Endothelial cell of umbilical vein (primary cell): Measurements from ENCODE around the gene PTPRK. TPM values are rescaled to one million over a fixed set of nuclear protein-coding genes. Genes with fewer than 3 reads are reported as not detected.

Experiments
- BruUV-seq: library from RNA; stranded (reverse); fragments of 400-500 nt; replicated peaks from 2 replicates; lab custom pipeline; 2021; lab: Mats Ljungman, UMichigan
- CTCF ChIA-PET: fragments of 300-600, 350-600 bp; sonication (Branson Sonifier 250); formaldehyde crosslinking; loops from one replicate; lab custom pipeline; 2021; ENCODE audit warnings: antibody characterized with exemption, inconsistent platforms; lab: Charles Lee
- POLR2A ChIA-PET: fragments of 300-600, 350-600 bp; sonication (Branson Sonifier 250); formaldehyde crosslinking; loops from one replicate; lab custom pipeline; 2021; ENCODE audit warnings: antibody characterized with exemption, inconsistent platforms; lab: Charles Lee
- DNase-seq: peaks from one replicate; pipeline ENCODE4 v3.0.0-alpha.2; 2011; ENCODE audit warnings: low read depth, low spot score
- FAIRE-seq: peaks from 2 replicates; lab custom pipeline; 2011; peaks lifted over from hg19 to GRCh38; lab: Jason Lieb, UNC
- H2AFZ ChIP-seq: 2 replicates; pipeline ENCODE4 v1.6.0; 2012; ENCODE audit warnings: low read depth, low read length, control low read depth, inconsistent platforms
- H3K27ac ChIP-seq: 2 replicates; pipeline ENCODE4 v1.5.1; 2011; ENCODE audit warnings: low read depth, mild to moderate bottlenecking, control low read depth, low read length, moderate library complexity; ENCODE audit not compliant: insufficient read depth
- H3K27me3 ChIP-seq, 2 experiments: 2 replicates each; pipeline versions ENCODE4 v1.6.0 to v1.6.1; 2011; ENCODE audit warnings: low read length in 2 of 2, mixed read lengths in 1 of 2; ENCODE audit not compliant: control insufficient read depth in 2 of 2, insufficient read depth in 2 of 2
- H3K36me3 ChIP-seq, 2 experiments: 2 replicates in 1 of 2; 3 replicates in 1 of 2; pipeline ENCODE4 v1.5.1; 2011; ENCODE audit warnings: low read length in 2 of 2, mild to moderate bottlenecking in 1 of 2, moderate library complexity in 1 of 2; ENCODE audit not compliant: control insufficient read depth in 2 of 2, insufficient read depth in 2 of 2; ENCODE audit errors: extremely low read depth in 1 of 2
- H3K4me1 ChIP-seq: 3 replicates; pipeline ENCODE4 v1.5.1; 2011; ENCODE audit warnings: mild to moderate bottlenecking, low read length; ENCODE audit not compliant: control insufficient read depth, insufficient read depth; ENCODE audit errors: extremely low read depth
- H3K4me2 ChIP-seq: 2 replicates; pipeline ENCODE4 v1.6.1; 2011; ENCODE audit warnings: low read length, control low read depth, mixed read lengths; ENCODE audit not compliant: insufficient read depth
- H3K4me3 ChIP-seq, 3 experiments: fragments of 200-600 bp in 1 of 3; sonication (generic), shearing (Covaris generic) in 1 of 3; replicated peaks in 1 of 3; 2 replicates each; pipeline ENCODE4 v1.5.1; 2011 to 2016; ENCODE audit warnings: control low read depth in 3 of 3, low read length in 3 of 3, mild to moderate bottlenecking in 2 of 3, inconsistent platforms in 1 of 3, low read depth in 1 of 3, moderate library complexity in 1 of 3; ENCODE audit not compliant: insufficient read depth in 1 of 3
- H3K79me2 ChIP-seq: 2 replicates; pipeline ENCODE4 v1.6.0; 2012; ENCODE audit warnings: low read length, inconsistent platforms; ENCODE audit not compliant: control insufficient read depth, insufficient read depth
- H3K9ac ChIP-seq: replicated peaks from 2 replicates; pipeline ENCODE3; 2011; ENCODE audit warnings: low read length, control low read depth; ENCODE audit not compliant: insufficient read depth; ENCODE audit errors: extremely low read depth
- H3K9me1 ChIP-seq: replicated peaks from 3 replicates; pipeline ENCODE4 v1.6.0; 2011; ENCODE audit warnings: mild to moderate bottlenecking, low read length; ENCODE audit not compliant: control insufficient read depth, insufficient read depth; ENCODE audit errors: extremely low read depth
- H3K9me3 ChIP-seq: replicated peaks from 2 replicates; pipeline ENCODE4 v1.5.1; 2012; ENCODE audit warnings: low read length, inconsistent platforms; ENCODE audit not compliant: control insufficient read depth, insufficient read depth
- H4K20me1 ChIP-seq: replicated peaks from 2 replicates; pipeline ENCODE3; 2011; ENCODE audit warnings: mild to moderate bottlenecking, low read length; ENCODE audit not compliant: control insufficient read depth, insufficient read depth; ENCODE audit errors: extremely low read depth
- CTCF ChIP-seq, 2 donors: IDR thresholded peaks; 1 replicate in 1 of 2; 2 replicates in 1 of 2; pipeline ENCODE4 v1.5.1; 2011; ENCODE audit warnings: low read length in 2 of 2, mild to moderate bottlenecking in 2 of 2, moderate library complexity in 2 of 2, control low read depth in 1 of 2, inconsistent platforms in 1 of 2, low read depth in 1 of 2; ENCODE audit not compliant: insufficient read depth in 1 of 2; ENCODE audit errors: extremely low read depth in 1 of 2
- EZH2 ChIP-seq: IDR thresholded peaks from 2 replicates; pipeline ENCODE4 v1.6.1; 2012; ENCODE audit warnings: borderline replicate concordance, low read depth, mild to moderate bottlenecking, moderate library complexity, low read length, inconsistent platforms; ENCODE audit not compliant: severe bottlenecking
- FOS ChIP-seq: IDR thresholded peaks from 2 replicates; pipeline ENCODE4 v1.6.1; 2011; ENCODE audit warnings: mild to moderate bottlenecking, low read length, moderate library complexity, borderline replicate concordance; ENCODE audit not compliant: insufficient read depth
- GATA2 ChIP-seq: IDR thresholded peaks from 2 replicates; pipeline ENCODE4 v1.7.0; 2011; ENCODE audit warnings: low read depth, mild to moderate bottlenecking, moderate library complexity, mixed read lengths, low read length; ENCODE audit not compliant: insufficient read length, insufficient read depth
- JUN ChIP-seq: IDR thresholded peaks from 2 replicates; pipeline ENCODE4 v1.6.1; 2011; ENCODE audit warnings: borderline replicate concordance, low read depth; ENCODE audit not compliant: insufficient read length, insufficient read depth
- MAX ChIP-seq: IDR thresholded peaks from 2 replicates; pipeline ENCODE4 v1.6.1; 2011; ENCODE audit not compliant: insufficient read depth, insufficient read length
- MYC ChIP-seq: IDR thresholded peaks from one replicate; pipeline ENCODE4 v1.6.1; 2011; ENCODE audit warnings: mild to moderate bottlenecking, low read depth, low read length
- POLR2A ChIP-seq: IDR thresholded peaks from 2 replicates; pipeline ENCODE4 v1.6.1; 2012; ENCODE audit warnings: low read depth, mild to moderate bottlenecking, control low read depth, low read length
- POLR2AphosphoS5 ChIP-seq: IDR thresholded peaks from 2 replicates; pipeline ENCODE4 v1.6.1; 2012; ENCODE audit warnings: low read depth, mild to moderate bottlenecking, control low read depth, low read length, moderate library complexity; ENCODE audit not compliant: insufficient read depth
- dilution Hi-C: fragments of 300-500 bp; cut with MboI; formaldehyde crosslinking; loops from one replicate; pipeline ENCODE4 v1.15.0; 2019; ENCODE audit warnings: low sequenced_read_pairs; ENCODE audit not compliant: extremely low pct_ligation_motif_present
- intact Hi-C: fragments of 100-400 bp; cut with micrococcal nuclease; formaldehyde crosslinking; loops from one replicate; pipeline ENCODE4 v1.10.0; 2022
- polyA plus RNA-seq, 4 experiments: library from polyadenylated mRNA; depleted of rRNA in 3 of 4; stranded (reverse) in 3 of 4; unstranded in 1 of 4; fragments of >200 nt; gene quantifications; 2 replicates each; pipeline versions ENCODE4 v1.2.1 to v1.2.3, GENCODE V29; 2011 to 2012; ENCODE audit warnings: missing spikeins in 1 of 4
- total RNA-seq: library from RNA; stranded (reverse); gene quantifications from 2 replicates; pipeline ENCODE4 v1.2.3, GENCODE V29; 2021

PTPRK gene
- total and polyA plus RNA-seq, 2 donors (not counting 3 experiments of a cell fraction or from before 2014, with no cell fraction given) = 15.2 to 74.0 TPM

- POLR2A ChIA-PET = no interaction called here
- no peak overlapping the region for H3K27ac ChIP-seq
- no peaks in the 10 kb centered on the region for H3K27me3 ChIP-seq
- TF ChIP-seq CTCF (IDR thresholded peaks at IDR 0.05; ENCODE audit: extremely low read depth in 1 of 2, insufficient read depth in 1 of 2, low read depth in 1 of 2, low read length in 2 of 2) (no peak), EZH2 (no peak), POLR2AphosphoS5 (no peak), JUN (no peak), MYC (no peak), POLR2A (no peak), MAX (no peak), FOS (no peak), GATA2 (no peak)
- no TSS peak for BruUV-seq
- no peak overlapping the region for H3K4me2 ChIP-seq
- H2AFZ ChIP-seq = no peak overlapping the region
- dilution Hi-C loops (no loop called here), intact Hi-C loops (no loop called here)
- CTCF ChIA-PET = no interaction called here
- no peaks in the 10 kb centered on the region for H3K79me2 ChIP-seq
- peaks cover 4% of the 10 kb centered on the region for H3K9me1 ChIP-seq
- FAIRE-seq (no peak), DNase-seq (peak; percentile 52)
- H3K4me1 ChIP-seq = no peaks in the 10 kb centered on the region
- no peaks in the 10 kb centered on the region for H3K9me3 ChIP-seq
- H3K9ac ChIP-seq = no peak overlapping the region
- H3K36me3 ChIP-seq = no peaks in the 10 kb centered on the region
- no peak overlapping the region for H3K4me3 ChIP-seq
- H4K20me1 ChIP-seq = no peaks in the 10 kb centered on the region
These were observed 474.4 kb downstream of the PTPRK start for GRCh38 chr6:128046033-128046432.
